Activated B cell treated with CpG ODN at 0.5 μM for 24 hours (primary cell): Measurements from ENCODE around the gene AFF1. TPM values are rescaled to one million over a fixed set of nuclear protein-coding genes. Genes with fewer than 3 reads are reported as not detected.

Experiments
- ATAC-seq: fragments of 200-7000 bp; cut with Tn5 transposase; one replicate; pipeline ENCODE4 v1.10.0; 2021; ENCODE audit warnings: low read depth, mild to moderate bottlenecking, moderate library complexity
- CTCF ChIA-PET: fragments of 350-600 bp; sonication (Branson Sonifier 250); formaldehyde crosslinking; loops from one replicate; lab custom pipeline; 2021; ENCODE audit warnings: antibody characterized with exemption; lab: Charles Lee
- POLR2A ChIA-PET: fragments of 350-600 bp; sonication (Branson Sonifier 250); formaldehyde crosslinking; loops from one replicate; lab custom pipeline; 2021; ENCODE audit warnings: antibody characterized with exemption; lab: Charles Lee
- DNase-seq: peaks from one replicate; pipeline ENCODE4 v3.0.0; 2022
- H3K27ac Mint-ChIP-seq: one replicate; pipeline ENCODE4 v1.8.0; 2020; ENCODE audit warnings: mixed read lengths
- H3K27me3 Mint-ChIP-seq: one replicate; pipeline ENCODE4 v1.8.0; 2021; ENCODE audit warnings: mixed read lengths
- H3K36me3 Mint-ChIP-seq: one replicate; pipeline ENCODE4 v1.8.0; 2021; ENCODE audit warnings: low read depth, mixed read lengths
- H3K4me1 Mint-ChIP-seq: one replicate; pipeline ENCODE4 v1.8.0; 2021; ENCODE audit warnings: mixed read lengths
- H3K4me3 Mint-ChIP-seq: one replicate; pipeline ENCODE4 v1.8.0; 2020; ENCODE audit warnings: mild to moderate bottlenecking, mixed read lengths
- H3K9me3 Mint-ChIP-seq: one replicate; pipeline ENCODE4 v1.8.0; 2020; ENCODE audit warnings: mixed read lengths
- intact Hi-C: fragments of 100-400 bp; cut with micrococcal nuclease; formaldehyde crosslinking; loops from one replicate; pipeline ENCODE4 v1.15.1; 2024
- total RNA-seq: library from RNA; stranded (reverse); gene quantifications from 2 replicates; pipeline ENCODE4 v1.2.3, GENCODE V29; 2022
- TF ChIP-seq, protein P1 (sequence below): fragments of 200-600 bp; IDR thresholded peaks from one replicate; pipeline ENCODE4 v1.8.0; 2022; ENCODE audit warnings: antibody characterized with exemption, mild to moderate bottlenecking

AFF1 gene
- total RNA-seq, 1 donor from 2014 or later = 60.8 TPM

DNA sequence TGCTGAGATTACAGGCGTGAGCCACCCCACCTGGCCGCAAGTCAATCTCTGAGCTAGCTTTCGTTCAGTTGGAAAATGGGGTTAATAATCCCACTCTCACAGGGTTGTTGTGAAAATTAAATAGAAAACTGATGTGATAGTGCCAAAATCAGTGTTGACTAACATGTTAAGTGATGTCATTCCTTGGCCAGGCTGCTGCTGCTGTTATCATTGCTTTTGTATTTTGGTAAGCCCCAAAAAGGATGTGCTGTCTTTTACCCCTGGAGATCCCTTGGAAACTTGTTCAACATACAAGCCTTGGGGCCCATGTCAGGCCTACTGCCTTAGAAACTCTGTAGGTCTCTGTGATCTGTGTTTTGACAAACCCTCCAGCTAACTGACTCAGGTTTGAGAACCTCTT is 106.3 kb downstream of the AFF1 start:
- Mint-ChIP-seq H3K27me3 (no peaks in the 10 kb centered on the region), H3K36me3 (peaks cover 1% of the 10 kb centered on the region), H3K4me1 (peaks cover 68% of the 10 kb centered on the region), H3K9me3 (no peaks in the 10 kb centered on the region), H3K27ac (no peak overlapping the region), H3K4me3 (no peak overlapping the region)
- POLR2A ChIA-PET = interaction anchor here (0.7 to 1.3 kb wide), 2 partner anchors 35 to 117 kb away, joined by 4 to 5 read pairs; no protein-coding TSS in a partner anchor
- ATAC-seq (no peak), DNase-seq (no peak)
- TF ChIP-seq, protein P1, sequence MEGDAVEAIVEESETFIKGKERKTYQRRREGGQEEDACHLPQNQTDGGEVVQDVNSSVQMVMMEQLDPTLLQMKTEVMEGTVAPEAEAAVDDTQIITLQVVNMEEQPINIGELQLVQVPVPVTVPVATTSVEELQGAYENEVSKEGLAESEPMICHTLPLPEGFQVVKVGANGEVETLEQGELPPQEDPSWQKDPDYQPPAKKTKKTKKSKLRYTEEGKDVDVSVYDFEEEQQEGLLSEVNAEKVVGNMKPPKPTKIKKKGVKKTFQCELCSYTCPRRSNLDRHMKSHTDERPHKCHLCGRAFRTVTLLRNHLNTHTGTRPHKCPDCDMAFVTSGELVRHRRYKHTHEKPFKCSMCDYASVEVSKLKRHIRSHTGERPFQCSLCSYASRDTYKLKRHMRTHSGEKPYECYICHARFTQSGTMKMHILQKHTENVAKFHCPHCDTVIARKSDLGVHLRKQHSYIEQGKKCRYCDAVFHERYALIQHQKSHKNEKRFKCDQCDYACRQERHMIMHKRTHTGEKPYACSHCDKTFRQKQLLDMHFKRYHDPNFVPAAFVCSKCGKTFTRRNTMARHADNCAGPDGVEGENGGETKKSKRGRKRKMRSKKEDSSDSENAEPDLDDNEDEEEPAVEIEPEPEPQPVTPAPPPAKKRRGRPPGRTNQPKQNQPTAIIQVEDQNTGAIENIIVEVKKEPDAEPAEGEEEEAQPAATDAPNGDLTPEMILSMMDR = no peak
- intact Hi-C loops = no loop called here
- CTCF ChIA-PET = interaction anchor here (0.7 to 1.0 kb wide), 2 partner anchors 106 to 198 kb away, joined by 3 to 4 read pairs; partner anchors contain the start of gene AFF1

DNA sequence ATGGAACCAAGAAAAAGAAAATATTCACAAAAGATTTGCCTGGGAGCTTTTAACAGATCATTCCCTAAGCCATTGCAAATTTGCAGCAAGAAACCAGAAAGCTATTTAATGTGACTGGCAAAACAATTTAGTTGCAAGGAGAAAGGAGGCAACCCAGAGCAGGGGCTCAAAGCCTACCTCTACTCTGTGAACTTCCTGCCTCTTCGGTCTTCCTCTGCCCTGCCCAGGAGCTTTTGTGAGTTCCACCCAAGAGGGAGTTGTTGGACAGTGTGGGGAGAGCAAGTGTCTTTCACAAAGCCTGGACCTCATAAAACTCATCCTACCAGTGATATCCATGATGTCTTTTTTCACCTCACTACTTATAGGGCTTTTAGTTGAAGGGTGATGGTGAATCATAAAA is 107.4 kb downstream of the AFF1 start:
- CTCF ChIA-PET = interaction anchor here (2.3 kb wide), 1 partner anchor 119 kb away, joined by 14 read pairs; no protein-coding TSS in a partner anchor
- POLR2A ChIA-PET = no interaction called here
- peaks cover 58% of the 10 kb centered on the region for H3K4me1 Mint-ChIP-seq

DNA sequence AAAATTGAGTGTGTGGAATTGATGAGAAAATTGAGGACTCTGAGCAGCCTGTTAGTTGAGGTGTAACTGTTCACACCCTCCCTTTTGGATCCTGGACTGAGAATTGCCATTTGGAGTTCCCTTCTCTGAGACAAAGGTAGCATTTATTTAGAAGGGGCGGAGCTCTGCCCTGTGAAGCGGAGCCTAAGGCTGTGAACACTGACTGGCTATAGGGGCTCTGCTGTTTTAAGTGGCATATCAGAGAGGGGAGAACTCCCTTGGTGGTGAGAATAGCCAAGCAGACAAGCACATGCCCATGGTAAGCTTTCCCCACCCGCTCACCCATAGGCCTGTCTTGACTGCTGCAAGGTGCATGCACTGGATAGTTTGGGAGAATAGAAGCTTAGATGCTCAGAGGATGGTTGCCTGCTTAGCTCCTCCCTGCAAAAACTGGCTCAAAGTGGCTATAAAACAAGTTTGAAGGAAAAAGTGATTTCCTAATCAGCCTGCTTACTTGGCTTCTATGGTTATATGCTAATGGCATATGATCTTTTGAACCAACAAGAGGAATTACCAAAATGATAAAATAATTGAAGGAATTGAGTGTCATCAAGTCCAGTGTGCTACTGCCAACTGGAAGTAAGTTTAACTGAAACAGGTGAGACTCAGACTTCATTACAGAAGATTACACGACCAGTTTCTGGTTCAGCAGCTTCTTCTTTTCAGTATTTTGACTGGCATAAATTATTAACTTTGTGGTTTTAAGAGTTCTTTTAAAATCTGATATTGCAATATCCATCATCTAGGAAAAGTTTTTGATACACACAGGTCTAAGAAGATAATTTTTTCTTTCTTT is 108.4 kb downstream of the AFF1 start:
- H3K4me3 Mint-ChIP-seq = no peak overlapping the region
- TF ChIP-seq, protein P1 = no peak
- ChIA-PET CTCF (interaction anchor here (2.3 kb wide), 1 partner anchor 120 kb away, joined by 14 read pairs; no protein-coding TSS in a partner anchor), POLR2A (interaction anchor here (0.6 to 1.1 kb wide), 5 partner anchors 30 to 108 kb away, joined by 3 to 5 read pairs (median 3); no protein-coding TSS in a partner anchor)
- intact Hi-C loops = loop anchor here (2.0 kb wide), 2 partner anchors 16 to 30 kb away; no protein-coding TSS in a partner anchor
- H3K9me3 Mint-ChIP-seq = no peaks in the 10 kb centered on the region
- peak; percentile 22 for ATAC-seq
- no peaks in the 10 kb centered on the region for H3K27me3 Mint-ChIP-seq
- no peak overlapping the region for H3K27ac Mint-ChIP-seq
- H3K4me1 Mint-ChIP-seq = peaks cover 49% of the 10 kb centered on the region
- peaks cover 18% of the 10 kb centered on the region for H3K36me3 Mint-ChIP-seq
- no peak for DNase-seq

More for the DNA sequence above, 107.4 kb downstream of the AFF1 start:
- TF ChIP-seq, protein P1 = no peak
- Mint-ChIP-seq H3K27ac (no peak overlapping the region), H3K9me3 (no peaks in the 10 kb centered on the region), H3K4me3 (no peak overlapping the region), H3K36me3 (peaks cover 11% of the 10 kb centered on the region), H3K27me3 (no peaks in the 10 kb centered on the region)
- DNase-seq (no peak), ATAC-seq (no peak)
- intact Hi-C loops = loop anchor here (2.0 kb wide), 2 partner anchors 15 to 31 kb away; no protein-coding TSS in a partner anchor

DNA sequence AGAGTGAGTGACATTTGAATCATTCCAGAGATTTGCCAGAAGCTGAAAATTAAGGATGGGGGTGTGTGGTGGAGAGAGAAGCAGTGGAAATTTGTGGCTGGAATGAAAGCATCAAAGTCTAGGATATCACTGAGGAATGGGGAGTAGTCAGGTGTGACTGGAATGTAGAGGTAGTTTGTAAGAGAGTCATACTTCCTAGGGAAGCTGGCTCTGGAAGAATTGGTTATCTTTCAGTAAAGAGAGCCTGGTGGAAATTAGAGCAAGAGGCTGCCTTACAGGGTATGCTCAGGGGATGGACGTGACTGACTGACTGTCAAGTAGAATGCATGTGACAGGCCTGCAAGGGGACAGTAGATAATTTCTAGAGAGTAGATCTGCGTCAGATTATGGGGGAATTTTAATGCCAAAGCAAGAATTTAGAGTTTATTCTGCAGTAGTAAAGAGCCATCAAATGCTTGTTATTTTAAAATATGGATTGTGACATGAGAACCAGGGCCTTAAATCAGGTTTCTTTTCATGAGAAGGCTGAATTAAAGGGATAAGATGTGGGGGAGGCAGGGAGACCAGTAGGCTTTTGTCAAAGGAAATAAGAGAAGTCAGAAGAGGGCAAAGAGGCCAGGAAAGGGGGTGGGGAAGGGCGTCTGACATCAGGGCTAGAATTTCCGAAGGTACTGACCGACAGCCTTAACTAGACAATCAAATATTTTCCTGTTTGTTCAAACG is 109.9 kb downstream of the AFF1 start:
- Mint-ChIP-seq H3K36me3 (peaks cover 27% of the 10 kb centered on the region), H3K27ac (no peak overlapping the region), H3K9me3 (no peaks in the 10 kb centered on the region), H3K27me3 (no peaks in the 10 kb centered on the region), H3K4me3 (no peak overlapping the region), H3K4me1 (peaks cover 41% of the 10 kb centered on the region)
- POLR2A ChIA-PET = interaction anchor here (0.5 kb wide), 1 partner anchor 100 kb away, joined by 3 read pairs; no protein-coding TSS in a partner anchor
- TF ChIP-seq, protein P1 = no peak
- ATAC-seq (no peak), DNase-seq (no peak)
- intact Hi-C loops = loop anchor here (2.0 kb wide), 1 partner anchor 14 kb away; no protein-coding TSS in a partner anchor
- CTCF ChIA-PET = no interaction called here
